Measurements from ENCODE around the gene PALLD. TPM values are rescaled to one million over a fixed set of nuclear protein-coding genes. Genes with fewer than 3 reads are reported as not detected.

The PALLD gene
- total and polyA plus RNA-seq, 12 donors, result 169 to 1,537 (median 667) TPM

GRCh38 chr4:168879188-168879587, 382.3 kb downstream of the PALLD start:
- TF ChIP-seq CTCF (IDR thresholded peaks at IDR 0.05), result no peak
- H3K9me3 ChIP-seq, result no peaks in the 10 kb centered on the region
- peaks cover 0 to 25% (median 0%) of the 10 kb centered on the region in 7 donors for H3K27me3 ChIP-seq
- peaks cover 0 to 44% (median 3%) of the 10 kb centered on the region in 9 donors for H3K36me3 ChIP-seq
- no peak for ATAC-seq
- H3K4me1 ChIP-seq, result peaks cover 0 to 75% (median 52%) of the 10 kb centered on the region in 9 donors
- no peak overlapping the region for H3K4me3 ChIP-seq
- H3K27ac ChIP-seq, result peak overlapping the region in 6 of 10 donors; percentile 3 to 81 (median 40)
- intact Hi-C loops (cut with DNase I), result loop anchor here in 1 of 10 donors (5.0 kb wide), 1 partner anchor 47 kb away; no protein-coding TSS in a partner anchor
- no peak for DNase-seq

DNA sequence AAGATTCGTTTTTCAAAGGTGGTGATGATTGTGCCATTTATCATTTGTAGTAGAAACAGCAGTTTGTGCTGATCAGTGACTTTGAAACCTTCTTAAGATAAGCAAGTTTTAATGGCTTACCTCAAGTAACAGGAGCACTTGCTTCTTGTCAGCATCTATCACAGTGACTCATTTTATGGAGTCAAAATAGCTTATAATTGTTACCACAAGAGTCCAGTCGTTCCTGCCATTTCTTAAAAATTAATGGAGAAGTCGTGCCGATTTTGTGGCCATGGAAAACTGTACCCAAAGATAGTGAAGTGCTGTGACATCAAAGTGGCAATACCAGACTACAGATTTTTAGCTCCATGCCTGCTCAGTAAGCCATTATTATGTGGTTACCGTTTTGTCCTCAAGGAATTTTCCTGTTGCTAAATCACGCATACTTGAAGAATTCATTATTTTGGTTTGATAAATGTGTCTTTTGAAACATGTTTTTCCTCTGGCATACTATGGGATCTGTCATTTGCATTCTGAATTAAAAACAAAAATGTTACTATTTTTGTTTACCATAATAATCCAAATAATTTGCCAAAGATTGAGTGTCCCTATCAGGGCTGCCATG, 383.3 kb downstream of the PALLD start:
- intact Hi-C loops (cut with DNase I), result no loop called here

GRCh38 chr4:168880811-168881595, 384.2 kb downstream of the PALLD start:
- no peak overlapping the region for H3K4me3 ChIP-seq
- H3K9me3 ChIP-seq, result no peaks in the 10 kb centered on the region
- H3K36me3 ChIP-seq, result peaks cover 0 to 56% (median 3%) of the 10 kb centered on the region in 9 donors
- no peak for TF ChIP-seq CTCF (IDR thresholded peaks at IDR 0.05)
- peak in 1 of 8 donors; percentile 18 for ATAC-seq
- no peak for DNase-seq
- intact Hi-C loops (cut with DNase I), result no loop called here
- WGBS, 2 donors, result 71 to 75% methylated on average over 8 of the region's 8 CpGs
- peaks cover 0 to 79% (median 59%) of the 10 kb centered on the region in 9 donors for H3K4me1 ChIP-seq
- peak overlapping the region in 5 of 10 donors; percentile 4 to 76 (median 47) for H3K27ac ChIP-seq
- H3K27me3 ChIP-seq, result peaks cover 0 to 15% (median 0%) of the 10 kb centered on the region in 7 donors

More for the DNA sequence above, 383.3 kb downstream of the PALLD start:
- Histone ChIP-seq H3K36me3 (peaks cover 0 to 47% (median 3%) of the 10 kb centered on the region in 9 donors), H3K4me3 (no peak overlapping the region), H3K27ac (peak overlapping the region in 2 of 10 donors; percentile 34 to 76), H3K27me3 (peaks cover 0 to 24% (median 0%) of the 10 kb centered on the region in 7 donors), H3K4me1 (peaks cover 0 to 79% (median 60%) of the 10 kb centered on the region in 9 donors), H3K9me3 (no peaks in the 10 kb centered on the region)
- TF ChIP-seq CTCF (IDR thresholded peaks at IDR 0.05), result no peak
- WGBS, 2 donors, result 57 to 60% methylated on average over 6 of the region's 6 CpGs
- ATAC-seq (no peak), DNase-seq (no peak)

DNA sequence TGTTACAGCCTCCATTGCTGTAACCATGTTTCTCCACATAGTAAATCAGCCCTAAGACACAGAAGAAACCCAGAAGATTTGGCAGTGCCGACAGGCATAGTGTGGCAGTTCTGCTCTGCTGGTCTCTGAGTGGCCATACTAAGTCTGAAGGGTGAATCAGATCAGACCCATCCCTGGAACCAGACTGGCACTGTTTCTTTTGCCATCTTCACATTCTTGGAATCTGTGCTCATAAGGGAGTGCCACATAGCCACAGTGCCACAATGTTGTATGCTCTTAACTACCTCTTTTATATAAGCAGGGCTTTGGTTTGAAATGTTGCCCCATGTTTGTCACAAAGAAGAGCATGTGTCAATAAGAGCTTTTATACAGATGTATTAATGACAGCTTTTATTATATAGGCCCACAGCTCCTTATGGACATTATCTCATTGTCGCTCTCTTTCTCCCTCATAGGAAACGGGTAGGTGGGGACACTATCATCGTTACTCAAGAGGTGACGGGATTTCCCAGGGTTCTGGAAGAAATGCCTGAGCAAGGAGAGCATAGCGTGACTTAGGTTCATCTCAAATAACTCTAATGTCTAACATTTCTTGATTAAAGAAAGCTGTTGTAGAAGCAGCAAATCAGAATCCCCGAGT, 385.0 kb downstream of the PALLD start:
- no peak for TF ChIP-seq CTCF (IDR thresholded peaks at IDR 0.05)
- Histone ChIP-seq H3K27me3 (peaks cover 0 to 13% (median 0%) of the 10 kb centered on the region in 7 donors), H3K4me1 (peaks cover 0 to 85% (median 60%) of the 10 kb centered on the region in 9 donors), H3K4me3 (no peak overlapping the region), H3K27ac (peak overlapping the region in 3 of 10 donors; percentile 33 to 76 (median 51)), H3K9me3 (no peaks in the 10 kb centered on the region), H3K36me3 (peaks cover 0 to 61% (median 3%) of the 10 kb centered on the region in 9 donors)
- intact Hi-C loops (cut with DNase I), result no loop called here
- peak in 2 of 8 donors; percentile 3 to 10 for ATAC-seq
- no peak for DNase-seq
- WGBS, 2 donors, result 83 to 89% methylated on average over 7 of the region's 7 CpGs
